Measurements from ENCODE around the gene DHX8.

- TF ChIP-seq CTCF (IDR thresholded peaks at IDR 0.05) (no peak), POLR2A (IDR thresholded peaks at IDR 0.05) (no peak)
Measured at GRCh38 chr17:43449470-43450248, 34.1 kb upstream of the DHX8 start.

Measured in transverse colon (tissue), 3 donors.